ENCODE results near the gene ADAM17. TPM values are rescaled to one million over a fixed set of nuclear protein-coding genes. Genes with fewer than 3 reads are reported as not detected.

ADAM17 gene
- total and polyA plus RNA-seq, 4 donors, result 3.3 to 14.1 (median 7.9) TPM

- WGBS, result 89% methylated on average over 7 of the region's 7 CpGs
- no peaks in the 10 kb centered on the region for H3K4me1 ChIP-seq (ENCODE audit: control insufficient read depth in 4 of 4, insufficient read depth in 4 of 4, low read length in 3 of 4)
- no peak for TF ChIP-seq EGR1 (IDR thresholded peaks at IDR 0.05; ENCODE audit: low read depth in 2 of 2)
- TF ChIP-seq RAD21 (IDR thresholded peaks at IDR 0.05), result no peak
- no peak for TF ChIP-seq MAX (IDR thresholded peaks at IDR 0.05)
- TF ChIP-seq ZBTB33 (IDR thresholded peaks at IDR 0.05), result no peak
- TF ChIP-seq HNF4A (conservative IDR thresholded peaks at IDR 0.05), result no peak
- no peak for TF ChIP-seq SP1 (IDR thresholded peaks at IDR 0.05)
- no peaks in the 10 kb centered on the region for H3K27me3 ChIP-seq (ENCODE audit: control insufficient read depth in 4 of 4, insufficient read depth in 4 of 4, low read length in 3 of 4)
- H3K36me3 ChIP-seq (ENCODE audit: control insufficient read depth in 4 of 4, insufficient read depth in 3 of 4, low read depth in 1 of 4, low read length in 3 of 4), result peaks cover 6 to 18% (median 11%) of the 10 kb centered on the region in 4 donors
- no peak overlapping the region for H3K4me3 ChIP-seq (ENCODE audit: low read depth in 1 of 3, low read length in 3 of 3)
- DNase-seq (ENCODE audit: low spot score), result no peak
- H3K9me3 ChIP-seq (ENCODE audit: control insufficient read depth in 4 of 4, low read length in 3 of 4), result no peaks in the 10 kb centered on the region
- H3K9ac ChIP-seq (ENCODE audit: low read depth in 1 of 2, low read length in 2 of 2), result no peak overlapping the region
- H3K27ac ChIP-seq (ENCODE audit: low read depth in 1 of 2, low read length in 2 of 2), result no peak overlapping the region
These were observed 90.5 kb downstream of the ADAM17 start for GRCh38 chr2:9465170-9465569.

- H3K4me3 ChIP-seq (ENCODE audit: low read depth in 1 of 3, low read length in 3 of 3), result no peak overlapping the region
- H3K36me3 ChIP-seq (ENCODE audit: control insufficient read depth in 4 of 4, insufficient read depth in 3 of 4, low read depth in 1 of 4, low read length in 3 of 4), result peaks cover 6 to 22% (median 11%) of the 10 kb centered on the region in 4 donors
- no peaks in the 10 kb centered on the region for H3K9me3 ChIP-seq (ENCODE audit: control insufficient read depth in 4 of 4, low read length in 3 of 4)
- no peak for DNase-seq (ENCODE audit: low spot score)
- 81% methylated on average over 7 of the region's 7 CpGs for WGBS
- H3K27me3 ChIP-seq (ENCODE audit: control insufficient read depth in 4 of 4, insufficient read depth in 4 of 4, low read length in 3 of 4), result no peaks in the 10 kb centered on the region
- TF ChIP-seq NR2F2 (IDR thresholded peaks at IDR 0.05), result no peak
- no peak for TF ChIP-seq FOXA1 (IDR thresholded peaks at IDR 0.05)
- TF ChIP-seq SP1 (IDR thresholded peaks at IDR 0.05), result no peak
- TF ChIP-seq HNF4G (IDR thresholded peaks at IDR 0.05), result no peak
- no peak for TF ChIP-seq TAF1 (conservative IDR thresholded peaks at IDR 0.05)
- no peaks in the 10 kb centered on the region for H3K4me1 ChIP-seq (ENCODE audit: control insufficient read depth in 4 of 4, insufficient read depth in 4 of 4, low read length in 3 of 4)
- H3K27ac ChIP-seq (ENCODE audit: low read depth in 1 of 2, low read length in 2 of 2), result no peak overlapping the region
- no peak overlapping the region for H3K9ac ChIP-seq (ENCODE audit: low read depth in 1 of 2, low read length in 2 of 2)
These were observed 92.0 kb downstream of the ADAM17 start for GRCh38 chr2:9463698-9464034.

GRCh38 chr2:9462886-9463697 is 92.5 kb downstream of the ADAM17 start:
- no peak overlapping the region for H3K27ac ChIP-seq (ENCODE audit: low read depth in 1 of 2, low read length in 2 of 2)
- DNase-seq (ENCODE audit: low spot score), result no peak
- no peak overlapping the region for H3K9ac ChIP-seq (ENCODE audit: low read depth in 1 of 2, low read length in 2 of 2)
- no peaks in the 10 kb centered on the region for H3K4me1 ChIP-seq (ENCODE audit: control insufficient read depth in 4 of 4, insufficient read depth in 4 of 4, low read length in 3 of 4)
- TF ChIP-seq EGR1 (IDR thresholded peaks at IDR 0.05; ENCODE audit: low read depth in 2 of 2) (no peak), HNF4G (IDR thresholded peaks at IDR 0.05) (no peak)
- H3K36me3 ChIP-seq (ENCODE audit: control insufficient read depth in 4 of 4, insufficient read depth in 3 of 4, low read depth in 1 of 4, low read length in 3 of 4), result peaks cover 4 to 22% (median 11%) of the 10 kb centered on the region in 4 donors
- no peaks in the 10 kb centered on the region for H3K9me3 ChIP-seq (ENCODE audit: control insufficient read depth in 4 of 4, low read length in 3 of 4)
- H3K4me3 ChIP-seq (ENCODE audit: low read depth in 1 of 3, low read length in 3 of 3), result no peak overlapping the region
- WGBS, result 93% methylated on average over 6 of the region's 6 CpGs
- no peaks in the 10 kb centered on the region for H3K27me3 ChIP-seq (ENCODE audit: control insufficient read depth in 4 of 4, insufficient read depth in 4 of 4, low read length in 3 of 4)

GRCh38 chr2:9462313-9462712 is 93.3 kb downstream of the ADAM17 start:
- H3K9ac ChIP-seq (ENCODE audit: low read depth in 1 of 2, low read length in 2 of 2), result no peak overlapping the region
- H3K9me3 ChIP-seq (ENCODE audit: control insufficient read depth in 4 of 4, low read length in 3 of 4), result no peaks in the 10 kb centered on the region
- H3K27ac ChIP-seq (ENCODE audit: low read depth in 1 of 2, low read length in 2 of 2), result no peak overlapping the region
- WGBS, result 92% methylated on average over 5 of the region's 5 CpGs
- peaks cover 4 to 22% (median 11%) of the 10 kb centered on the region in 4 donors for H3K36me3 ChIP-seq (ENCODE audit: control insufficient read depth in 4 of 4, insufficient read depth in 3 of 4, low read depth in 1 of 4, low read length in 3 of 4)
- no peak for DNase-seq (ENCODE audit: low spot score)
- H3K4me1 ChIP-seq (ENCODE audit: control insufficient read depth in 4 of 4, insufficient read depth in 4 of 4, low read length in 3 of 4), result no peaks in the 10 kb centered on the region
- H3K27me3 ChIP-seq (ENCODE audit: control insufficient read depth in 4 of 4, insufficient read depth in 4 of 4, low read length in 3 of 4), result no peaks in the 10 kb centered on the region
- H3K4me3 ChIP-seq (ENCODE audit: low read depth in 1 of 3, low read length in 3 of 3), result no peak overlapping the region
- TF ChIP-seq FOXA1 (IDR thresholded peaks at IDR 0.05) (no peak), RXRA (IDR thresholded peaks at IDR 0.05) (no peak), EGR1 (IDR thresholded peaks at IDR 0.05; ENCODE audit: low read depth in 2 of 2) (no peak), ATF3 (IDR thresholded peaks at IDR 0.05) (no peak), FOXA2 (IDR thresholded peaks at IDR 0.05) (no peak), CTCF (IDR thresholded peaks at IDR 0.05; ENCODE audit: low read depth, low read length, missing input control) (no peak), REST (IDR thresholded peaks at IDR 0.05) (no peak), SP1 (IDR thresholded peaks at IDR 0.05) (no peak), JUND (IDR thresholded peaks at IDR 0.05) (no peak), RAD21 (IDR thresholded peaks at IDR 0.05) (no peak)

Measured in liver (tissue), 9 donors.